Esophagus muscularis mucosa (tissue), 4 donors: ENCODE data around the gene LYZ. TPM values are rescaled to one million over a fixed set of nuclear protein-coding genes. Genes with fewer than 3 reads are reported as not detected.

ENCODE experiments used
- DNase-seq: peaks from one replicate; pipeline ENCODE4 v3.0.0-alpha.2; 2017; ENCODE audit errors: extremely low spot score
- H3K27ac ChIP-seq, 4 donors: fragments of 200-600 bp; sonication (generic); replicated peaks in 1 of 4; 1 replicate in 3 of 4; 2 replicates in 1 of 4; pipeline ENCODE4 v1.5.1; 2016 to 2019; ENCODE audit warnings: mild to moderate bottlenecking in 1 of 4
- H3K27me3 ChIP-seq, 4 donors: fragments of 200-600 bp; sonication (generic); one replicate each; pipeline versions ENCODE4 v1.5.1 to v1.6.0; 2016 to 2019
- H3K36me3 ChIP-seq, 4 donors: fragments of 200-600 bp; sonication (generic); one replicate each; pipeline ENCODE4 v1.5.1; 2016 to 2019
- H3K4me1 ChIP-seq, 4 donors: fragments of 200-600 bp; sonication (generic); one replicate each; pipeline ENCODE4 v1.5.1; 2016 to 2019
- H3K4me3 ChIP-seq, 4 donors: fragments of 200-600 bp; sonication (generic); 1 replicate in 2 of 4; 2 replicates in 2 of 4; pipeline ENCODE4 v1.5.1; 2016 to 2019; ENCODE audit warnings: mild to moderate bottlenecking in 4 of 4, moderate library complexity in 1 of 4
- H3K9me3 ChIP-seq, 4 donors: fragments of 200-600 bp; sonication (generic); 1 replicate in 3 of 4; 2 replicates in 1 of 4; pipeline ENCODE4 v1.5.1; 2016 to 2019
- CTCF ChIP-seq, 3 experiments: fragments of 200-600 bp in 2 of 3; fragments of 450-650 bp in 1 of 3; sonication (generic) in 2 of 3; IDR thresholded peaks; one replicate each; pipeline ENCODE4 v1.5.1; 2017 to 2019; ENCODE audit warnings: antibody characterized with exemption in 3 of 3, mild to moderate bottlenecking in 2 of 3, moderate library complexity in 1 of 3
- EP300 ChIP-seq: sonication (generic); formaldehyde crosslinking; IDR thresholded peaks from one replicate; pipeline ENCODE4 v1.6.1; 2017; ENCODE audit warnings: antibody characterized with exemption
- POLR2A ChIP-seq: fragments of 450-650 bp; IDR thresholded peaks from one replicate; pipeline ENCODE4 v1.6.1; 2017; ENCODE audit warnings: antibody characterized with exemption, moderate library complexity, mild to moderate bottlenecking, low read depth
- POLR2AphosphoS5 ChIP-seq, 2 donors: sonication (generic); formaldehyde crosslinking; IDR thresholded peaks; one replicate each; pipeline ENCODE4 v1.6.1; 2017; ENCODE audit warnings: antibody characterized with exemption in 2 of 2
- WGBS: methylation state at CpG from one replicate; pipeline ENCODE4 v1.1.5; 2018; 5-methylcytosine and 5-hydroxymethylcytosine counted together
- intact Hi-C: fragments of 100-400 bp; cut with DNase I; formaldehyde crosslinking; loops from one replicate; pipeline ENCODE4 v1.15.1; 2023
- total RNA-seq, 4 donors: library from RNA; depleted of rRNA; stranded (reverse); fragments of >200 nt; gene quantifications; one replicate each; pipeline versions ENCODE4 v1.1.0 to v1.2.1, GENCODE V29; 2016

The LYZ gene
- total RNA-seq, 4 donors from 2014 or later = 8.8 to 95.3 (median 34.0) TPM

GRCh38 chr12:69332815-69333358, 15.3 kb upstream of the LYZ start:
- intact Hi-C loops = no loop called here
- no peak for TF ChIP-seq POLR2A
- TF ChIP-seq EP300 = no peak
- TF ChIP-seq CTCF (IDR thresholded peaks at IDR 0.05) = no peak
- no peak for TF ChIP-seq POLR2AphosphoS5 (IDR thresholded peaks at IDR 0.05)
- no peak for DNase-seq
- H3K4me1 ChIP-seq = peaks cover 0 to 18% (median 4%) of the 10 kb centered on the region in 4 donors
- WGBS = 89% methylated on average over 6 of the region's 6 CpGs
- H3K4me3 ChIP-seq = no peak overlapping the region
- no peaks in the 10 kb centered on the region for H3K27me3 ChIP-seq
- H3K9me3 ChIP-seq = no peaks in the 10 kb centered on the region
- H3K36me3 ChIP-seq = no peaks in the 10 kb centered on the region
- no peak overlapping the region for H3K27ac ChIP-seq

GRCh38 chr12:69334158-69334557, 14.0 kb upstream of the LYZ start:
- TF ChIP-seq CTCF (IDR thresholded peaks at IDR 0.05) (no peak), POLR2A (no peak), EP300 (no peak), POLR2AphosphoS5 (IDR thresholded peaks at IDR 0.05) (no peak)
- Histone ChIP-seq H3K4me3 (no peak overlapping the region), H3K4me1 (peaks cover 0 to 18% (median 4%) of the 10 kb centered on the region in 4 donors), H3K9me3 (no peaks in the 10 kb centered on the region), H3K36me3 (no peaks in the 10 kb centered on the region), H3K27ac (no peak overlapping the region), H3K27me3 (no peaks in the 10 kb centered on the region)
- DNase-seq = no peak
- intact Hi-C loops = no loop called here

GRCh38 chr12:69337311-69338090, 10.7 kb upstream of the LYZ start:
- 74% methylated on average over 2 of the region's 2 CpGs for WGBS
- Histone ChIP-seq H3K4me1 (no peaks in the 10 kb centered on the region), H3K27me3 (peaks cover 0 to 1% (median 0%) of the 10 kb centered on the region in 4 donors), H3K4me3 (no peak overlapping the region), H3K27ac (no peak overlapping the region), H3K36me3 (no peaks in the 10 kb centered on the region), H3K9me3 (no peaks in the 10 kb centered on the region)
- no peak for DNase-seq
- intact Hi-C loops = no loop called here
- TF ChIP-seq POLR2A = no peak

- Histone ChIP-seq H3K4me1 (no peaks in the 10 kb centered on the region), H3K36me3 (no peaks in the 10 kb centered on the region), H3K27me3 (peaks cover 0 to 4% (median 0%) of the 10 kb centered on the region in 4 donors), H3K9me3 (no peaks in the 10 kb centered on the region), H3K4me3 (no peak overlapping the region), H3K27ac (no peak overlapping the region)
- TF ChIP-seq POLR2AphosphoS5 (IDR thresholded peaks at IDR 0.05) = no peak
- TF ChIP-seq POLR2A = no peak
- no peak for TF ChIP-seq EP300
- intact Hi-C loops = no loop called here
- 77% methylated on average over 3 of the region's 3 CpGs for WGBS
- DNase-seq = no peak
Observed at GRCh38 chr12:69338120-69338859, 9.9 kb upstream of the LYZ start.

- Histone ChIP-seq H3K9me3 (no peaks in the 10 kb centered on the region), H3K4me3 (no peak overlapping the region), H3K27me3 (peaks cover 0 to 4% (median 0%) of the 10 kb centered on the region in 4 donors), H3K27ac (no peak overlapping the region), H3K4me1 (no peaks in the 10 kb centered on the region), H3K36me3 (no peaks in the 10 kb centered on the region)
- DNase-seq = no peak
- TF ChIP-seq POLR2A (no peak), CTCF (IDR thresholded peaks at IDR 0.05) (no peak), EP300 (no peak), POLR2AphosphoS5 (IDR thresholded peaks at IDR 0.05) (no peak)
- intact Hi-C loops = no loop called here
Observed at GRCh38 chr12:69338936-69339335, 9.2 kb upstream of the LYZ start.
